Smooth muscle cell (in vitro differentiated cells): Measurements from ENCODE around the gene CFAP58. TPM values are rescaled to one million over a fixed set of nuclear protein-coding genes. Genes with fewer than 3 reads are reported as not detected.

Experiments
- DNase-seq: peaks from one replicate; lab custom pipeline; 2025; ENCODE audit not compliant: unreplicated experiment; lab: John Stamatoyannopoulos, UW
- H2AFZ ChIP-seq: fragments of 200-600 bp; sonication (generic); 2 replicates; pipeline ENCODE4 v1.6.0; 2016; ENCODE audit warnings: antibody characterized with exemption, low read depth, mild to moderate bottlenecking
- H3F3A ChIP-seq: fragments of 200-600 bp; sonication (generic); 2 replicates; pipeline ENCODE4 v1.6.0; 2017; ENCODE audit warnings: antibody characterized with exemption, low read depth
- H3K27ac ChIP-seq: fragments of 200-600 bp; sonication (generic); 2 replicates; pipeline ENCODE4 v1.5.1; 2016; ENCODE audit warnings: low read depth, mild to moderate bottlenecking
- H3K27me3 ChIP-seq: fragments of 200-600 bp; sonication (generic); 2 replicates; pipeline ENCODE4 v1.6.1; 2016; ENCODE audit warnings: low read depth, mild to moderate bottlenecking
- H3K36me3 ChIP-seq: fragments of 200-600 bp; sonication (generic); 2 replicates; pipeline ENCODE4 v1.5.1; 2016; ENCODE audit warnings: low read depth
- H3K4me1 ChIP-seq: fragments of 200-600 bp; sonication (generic); 2 replicates; pipeline ENCODE4 v1.5.1; 2016; ENCODE audit warnings: low read depth
- H3K4me2 ChIP-seq: fragments of 200-600 bp; sonication (generic); 2 replicates; pipeline ENCODE4 v1.6.0; 2016; ENCODE audit warnings: mild to moderate bottlenecking
- H3K4me3 ChIP-seq: fragments of 200-600 bp; sonication (generic); 2 replicates; pipeline ENCODE4 v1.5.1; 2016; ENCODE audit warnings: mild to moderate bottlenecking
- H3K79me2 ChIP-seq: fragments of 200-600 bp; sonication (generic); 2 replicates; pipeline ENCODE4 v1.6.0; 2016; ENCODE audit warnings: low read depth, mild to moderate bottlenecking
- H3K9ac ChIP-seq: fragments of 200-600 bp; sonication (generic); 2 replicates; pipeline ENCODE4 v1.6.0; 2016; ENCODE audit warnings: low read depth
- H3K9me3 ChIP-seq: fragments of 200-600 bp; sonication (generic); replicated peaks from 2 replicates; pipeline ENCODE4 v1.5.1; 2016; ENCODE audit warnings: low read depth
- H4K20me1 ChIP-seq: fragments of 200-600 bp; sonication (generic); 2 replicates; pipeline ENCODE4 v1.6.0; 2016; ENCODE audit warnings: low read depth
- WGBS: methylation state at CpG from one replicate; pipeline ENCODE4 v1.1.7; 2016; ENCODE audit warnings: low lambda C conversion rate; 5-methylcytosine and 5-hydroxymethylcytosine counted together
- polyA plus RNA-seq: library from polyadenylated mRNA; unstranded; fragments of >200 nt; fragmentation: Nextera tagmentation; extraction: Ambion mirVana; gene quantifications from 2 replicates; pipeline ENCODE4 v1.2.1, GENCODE V29; 2016
- total RNA-seq: library from RNA; depleted of rRNA; stranded (reverse); fragments of >200 nt; gene quantifications from 2 replicates; pipeline ENCODE4 v1.2.3, GENCODE V29; 2014
- TF ChIP-seq, protein P1 (sequence below): fragments of 200-600 bp; sonication (generic); IDR thresholded peaks from 2 replicates; pipeline ENCODE4 v1.5.1; 2017; ENCODE audit warnings: borderline replicate concordance, mild to moderate bottlenecking, antibody characterized with exemption; ENCODE audit not compliant: insufficient read depth, poor library complexity, severe bottlenecking

CFAP58 gene
- total and polyA plus RNA-seq, 2 experiments from 2014 or later = 0.39 to 0.54 TPM

DNA sequence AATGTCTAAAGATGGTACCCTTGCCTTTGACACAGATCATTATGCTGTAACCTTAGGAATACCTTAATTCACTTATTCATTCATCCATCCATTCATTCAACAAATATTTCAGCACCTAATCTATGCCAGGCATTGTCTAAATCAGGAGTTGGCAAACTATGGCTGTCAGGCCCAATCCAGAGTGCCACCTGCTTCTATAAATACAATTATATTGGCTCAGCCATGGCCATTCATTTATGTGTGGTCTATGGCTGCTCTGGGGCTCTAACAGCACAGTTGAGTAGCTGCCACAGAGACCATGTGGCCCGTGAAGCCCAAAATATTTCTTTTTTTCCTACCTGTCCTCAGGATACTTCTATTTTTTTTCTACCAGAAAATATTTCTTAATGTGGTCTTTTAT lies 9.4 kb upstream of the CFAP58 start:
- H2AFZ ChIP-seq = no peak overlapping the region
- no peaks in the 10 kb centered on the region for H4K20me1 ChIP-seq
- peaks cover 4% of the 10 kb centered on the region for H3F3A ChIP-seq
- no peak overlapping the region for H3K27ac ChIP-seq
- no peaks in the 10 kb centered on the region for H3K36me3 ChIP-seq
- TF ChIP-seq, protein P1, sequence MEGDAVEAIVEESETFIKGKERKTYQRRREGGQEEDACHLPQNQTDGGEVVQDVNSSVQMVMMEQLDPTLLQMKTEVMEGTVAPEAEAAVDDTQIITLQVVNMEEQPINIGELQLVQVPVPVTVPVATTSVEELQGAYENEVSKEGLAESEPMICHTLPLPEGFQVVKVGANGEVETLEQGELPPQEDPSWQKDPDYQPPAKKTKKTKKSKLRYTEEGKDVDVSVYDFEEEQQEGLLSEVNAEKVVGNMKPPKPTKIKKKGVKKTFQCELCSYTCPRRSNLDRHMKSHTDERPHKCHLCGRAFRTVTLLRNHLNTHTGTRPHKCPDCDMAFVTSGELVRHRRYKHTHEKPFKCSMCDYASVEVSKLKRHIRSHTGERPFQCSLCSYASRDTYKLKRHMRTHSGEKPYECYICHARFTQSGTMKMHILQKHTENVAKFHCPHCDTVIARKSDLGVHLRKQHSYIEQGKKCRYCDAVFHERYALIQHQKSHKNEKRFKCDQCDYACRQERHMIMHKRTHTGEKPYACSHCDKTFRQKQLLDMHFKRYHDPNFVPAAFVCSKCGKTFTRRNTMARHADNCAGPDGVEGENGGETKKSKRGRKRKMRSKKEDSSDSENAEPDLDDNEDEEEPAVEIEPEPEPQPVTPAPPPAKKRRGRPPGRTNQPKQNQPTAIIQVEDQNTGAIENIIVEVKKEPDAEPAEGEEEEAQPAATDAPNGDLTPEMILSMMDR = no peak
- DNase-seq = no peak
- no peaks in the 10 kb centered on the region for H3K79me2 ChIP-seq
- H3K4me1 ChIP-seq = peaks cover 6% of the 10 kb centered on the region
- no peak overlapping the region for H3K4me3 ChIP-seq
- no peaks in the 10 kb centered on the region for H3K9me3 ChIP-seq
- WGBS = 94% methylated on average over 1 of the region's 1 CpG
- H3K9ac ChIP-seq = no peak overlapping the region
- H3K4me2 ChIP-seq = no peak overlapping the region
- no peaks in the 10 kb centered on the region for H3K27me3 ChIP-seq

GRCh38 chr10:104345515-104345914 lies 8.1 kb upstream of the CFAP58 start:
- no peak overlapping the region for H3K27ac ChIP-seq
- no peaks in the 10 kb centered on the region for H3K79me2 ChIP-seq
- TF ChIP-seq, protein P1 = no peak
- H3K4me2 ChIP-seq = no peak overlapping the region
- no peak for DNase-seq
- no peaks in the 10 kb centered on the region for H4K20me1 ChIP-seq
- H3F3A ChIP-seq = peaks cover 1% of the 10 kb centered on the region
- no peaks in the 10 kb centered on the region for H3K4me1 ChIP-seq
- H3K36me3 ChIP-seq = no peaks in the 10 kb centered on the region
- no peaks in the 10 kb centered on the region for H3K27me3 ChIP-seq
- H3K9ac ChIP-seq = no peak overlapping the region
- H3K4me3 ChIP-seq = no peak overlapping the region
- H3K9me3 ChIP-seq = no peaks in the 10 kb centered on the region
- no peak overlapping the region for H2AFZ ChIP-seq

DNA sequence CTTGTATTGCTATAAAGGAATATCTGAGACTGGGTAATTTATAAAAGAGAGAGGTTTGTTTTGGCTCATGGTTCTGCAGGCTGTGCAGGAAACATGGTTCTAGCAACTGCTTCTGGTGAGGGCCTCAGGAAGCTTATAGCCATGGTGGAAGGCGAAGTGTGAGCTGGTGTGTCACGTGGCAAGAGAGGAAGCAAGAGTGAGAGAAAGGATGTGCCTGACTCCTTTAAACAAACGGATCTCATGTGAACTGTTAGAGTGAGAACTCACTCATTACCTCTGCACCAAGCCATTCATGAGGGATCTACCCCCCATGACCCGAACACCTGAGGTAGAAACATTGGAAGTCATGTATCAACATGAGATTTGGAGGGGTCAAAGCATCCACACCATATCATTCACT lies 7.7 kb upstream of the CFAP58 start:
- DNase-seq = no peak
- no peak overlapping the region for H3K9ac ChIP-seq
- no peaks in the 10 kb centered on the region for H3K36me3 ChIP-seq
- H3K4me2 ChIP-seq = no peak overlapping the region
- no peak overlapping the region for H3K4me3 ChIP-seq
- H3K79me2 ChIP-seq = no peaks in the 10 kb centered on the region
- 85% methylated on average over 4 of the region's 4 CpGs for WGBS
- H4K20me1 ChIP-seq = no peaks in the 10 kb centered on the region
- TF ChIP-seq, protein P1 = no peak
- H2AFZ ChIP-seq = no peak overlapping the region
- no peaks in the 10 kb centered on the region for H3K27me3 ChIP-seq
- H3K9me3 ChIP-seq = no peaks in the 10 kb centered on the region
- peaks cover 5% of the 10 kb centered on the region for H3F3A ChIP-seq
- H3K27ac ChIP-seq = no peak overlapping the region
- H3K4me1 ChIP-seq = no peaks in the 10 kb centered on the region

GRCh38 chr10:104347295-104348045 lies 6.2 kb upstream of the CFAP58 start:
- H3K27ac ChIP-seq = no peak overlapping the region
- no peaks in the 10 kb centered on the region for H3K36me3 ChIP-seq
- no peaks in the 10 kb centered on the region for H3K4me1 ChIP-seq
- no peaks in the 10 kb centered on the region for H3K9me3 ChIP-seq
- no peak overlapping the region for H3K4me2 ChIP-seq
- H3K4me3 ChIP-seq = no peak overlapping the region
- WGBS = 73% methylated on average over 4 of the region's 4 CpGs
- TF ChIP-seq, protein P1 = no peak
- H3F3A ChIP-seq = peaks cover 13% of the 10 kb centered on the region
- H2AFZ ChIP-seq = no peak overlapping the region
- H3K27me3 ChIP-seq = no peaks in the 10 kb centered on the region
- no peaks in the 10 kb centered on the region for H4K20me1 ChIP-seq
- no peaks in the 10 kb centered on the region for H3K79me2 ChIP-seq
- DNase-seq = no peak
- no peak overlapping the region for H3K9ac ChIP-seq
